Activated naive CD8-positive, alpha-beta T cell treated with anti-CD3 and anti-CD28 coated beads for 36 hours (primary cell): ENCODE results near the gene ZNF491. TPM values are rescaled to one million over a fixed set of nuclear protein-coding genes. Genes with fewer than 3 reads are reported as not detected.
"Not testable (repeated sequence)": the region's sequence is repeated elsewhere in the genome, so short reads cannot be mapped to it uniquely, and the experiment has no call there.

ENCODE experiments used
- DNase-seq: peaks from one replicate; pipeline ENCODE4 v3.0.0; 2021
- H3K27ac Mint-ChIP-seq: one replicate; pipeline ENCODE4 v1.8.0; 2022; ENCODE audit warnings: mild to moderate bottlenecking, moderate library complexity, mixed read lengths
- H3K27me3 Mint-ChIP-seq: one replicate; pipeline ENCODE4 v1.8.0; 2022; ENCODE audit warnings: mild to moderate bottlenecking, mixed read lengths
- H3K36me3 Mint-ChIP-seq: one replicate; pipeline ENCODE4 v1.8.0; 2021; ENCODE audit warnings: mild to moderate bottlenecking, mixed read lengths
- H3K4me1 Mint-ChIP-seq: one replicate; pipeline ENCODE4 v1.8.0; 2021; ENCODE audit warnings: mixed read lengths
- H3K4me3 Mint-ChIP-seq: one replicate; pipeline ENCODE4 v1.8.0; 2022; ENCODE audit warnings: mild to moderate bottlenecking, moderate library complexity, mixed read lengths
- H3K9me3 Mint-ChIP-seq: one replicate; pipeline ENCODE4 v1.8.0; 2022; ENCODE audit warnings: mixed read lengths
- total RNA-seq, 2 experiments: library from RNA; stranded (reverse); gene quantifications; one replicate each; pipeline ENCODE4 v1.2.3, GENCODE V29; 2021

Gene ZNF491
- total RNA-seq, 2 experiments from 2014 or later, result 0.56 to 0.87 TPM

GRCh38 chr19:11781295-11782057 lies 16.8 kb upstream of the ZNF491 start:
- Mint-ChIP-seq H3K4me3 (no peak overlapping the region), H3K9me3 (peaks cover 57% of the 10 kb centered on the region), H3K36me3 (peaks cover 85% of the 10 kb centered on the region), H3K27ac (no peak overlapping the region), H3K4me1 (no peaks in the 10 kb centered on the region), H3K27me3 (no peaks in the 10 kb centered on the region)
- DNase-seq, result no peak

- peaks cover 65% of the 10 kb centered on the region for H3K36me3 Mint-ChIP-seq
- H3K4me1 Mint-ChIP-seq, result no peaks in the 10 kb centered on the region
- no peak for DNase-seq
- no peak overlapping the region for H3K4me3 Mint-ChIP-seq
- H3K27ac Mint-ChIP-seq, result no peak overlapping the region
- H3K9me3 Mint-ChIP-seq, result peaks cover 56% of the 10 kb centered on the region
- H3K27me3 Mint-ChIP-seq, result no peaks in the 10 kb centered on the region
These were observed 14.6 kb upstream of the ZNF491 start for GRCh38 chr19:11783767-11784166.

- H3K27ac Mint-ChIP-seq, result no peak overlapping the region
- peaks cover 61% of the 10 kb centered on the region for H3K36me3 Mint-ChIP-seq
- H3K9me3 Mint-ChIP-seq, result peaks cover 59% of the 10 kb centered on the region
- no peaks in the 10 kb centered on the region for H3K4me1 Mint-ChIP-seq
- no peaks in the 10 kb centered on the region for H3K27me3 Mint-ChIP-seq
- H3K4me3 Mint-ChIP-seq, result no peak overlapping the region
- no peak for DNase-seq
These were observed 14.0 kb upstream of the ZNF491 start for GRCh38 chr19:11784356-11784755.

GRCh38 chr19:11787536-11787935 lies 10.8 kb upstream of the ZNF491 start:
- no peak overlapping the region for H3K4me3 Mint-ChIP-seq
- no peak overlapping the region for H3K27ac Mint-ChIP-seq
- no peak for DNase-seq
- no peaks in the 10 kb centered on the region for H3K27me3 Mint-ChIP-seq
- H3K9me3 Mint-ChIP-seq, result peaks cover 51% of the 10 kb centered on the region
- no peaks in the 10 kb centered on the region for H3K4me1 Mint-ChIP-seq
- H3K36me3 Mint-ChIP-seq, result peaks cover 33% of the 10 kb centered on the region

GRCh38 chr19:11792942-11793341 lies 5.4 kb upstream of the ZNF491 start:
- peaks cover 21% of the 10 kb centered on the region for H3K9me3 Mint-ChIP-seq
- no peak overlapping the region for H3K27ac Mint-ChIP-seq
- no peak overlapping the region for H3K4me3 Mint-ChIP-seq
- peaks cover 2% of the 10 kb centered on the region for H3K36me3 Mint-ChIP-seq
- H3K27me3 Mint-ChIP-seq, result peaks cover 4% of the 10 kb centered on the region
- no peak for DNase-seq
- peaks cover 7% of the 10 kb centered on the region for H3K4me1 Mint-ChIP-seq

- peak; percentile 82 for DNase-seq
- Mint-ChIP-seq H3K27ac (peak overlapping the region; percentile 12), H3K9me3 (peaks cover 5% of the 10 kb centered on the region), H3K4me3 (peak overlapping the region; percentile 87), H3K27me3 (peaks cover 4% of the 10 kb centered on the region), H3K36me3 (peaks cover 5% of the 10 kb centered on the region), H3K4me1 (peaks cover 10% of the 10 kb centered on the region)
These were observed 832 bp upstream of the ZNF491 start for GRCh38 chr19:11797491-11797890.

- Mint-ChIP-seq H3K27me3 (no peaks in the 10 kb centered on the region), H3K4me1 (no peaks in the 10 kb centered on the region), H3K27ac (no peak overlapping the region), H3K9me3 (peaks cover 47% of the 10 kb centered on the region), H3K36me3 (peaks cover 42% of the 10 kb centered on the region), H3K4me3 (no peak overlapping the region)
- no peak for DNase-seq
These were observed 8.2 kb downstream of the ZNF491 start for GRCh38 chr19:11806354-11807098.

- Mint-ChIP-seq H3K36me3 (peaks cover 42% of the 10 kb centered on the region), H3K27ac (no peak overlapping the region), H3K4me3 (no peak overlapping the region), H3K27me3 (no peaks in the 10 kb centered on the region), H3K9me3 (peaks cover 47% of the 10 kb centered on the region), H3K4me1 (no peaks in the 10 kb centered on the region)
- no peak for DNase-seq
These were observed 8.7 kb downstream of the ZNF491 start for GRCh38 chr19:11807099-11807380.

GRCh38 chr19:11813703-11814028 lies 15.3 kb downstream of the ZNF491 start:
- Mint-ChIP-seq H3K27me3 (no peaks in the 10 kb centered on the region), H3K36me3 (peaks cover 32% of the 10 kb centered on the region), H3K9me3 (peaks cover 15% of the 10 kb centered on the region), H3K4me3 (peak overlapping the region; percentile 89), H3K4me1 (peaks cover 22% of the 10 kb centered on the region), H3K27ac (peak overlapping the region; percentile 76)
- DNase-seq, result no peak

- peak; percentile 91 for DNase-seq
- Mint-ChIP-seq H3K36me3 (peaks cover 30% of the 10 kb centered on the region), H3K27ac (peak within 1 kb of the TSS; percentile 76), H3K27me3 (no peaks in the 10 kb centered on the region), H3K9me3 (peaks cover 10% of the 10 kb centered on the region), H3K4me1 (peaks cover 22% of the 10 kb centered on the region), H3K4me3 (peak within 1 kb of the TSS; percentile 89)
These were observed 15.8 kb downstream of the ZNF491 start, which contains the start of gene ZNF440 for GRCh38 chr19:11814029-11814699. TSS of gene ZNF440 (plus strand) at chr19:11814273. CDS start at chr19:11814448, 175 bp downstream.

GRCh38 chr19:11814700-11815035 lies 16.3 kb downstream of the ZNF491 start:
- H3K4me3 Mint-ChIP-seq, result peak overlapping the region; percentile 89
- no peak for DNase-seq
- peaks cover 22% of the 10 kb centered on the region for H3K4me1 Mint-ChIP-seq
- no peak overlapping the region for H3K27ac Mint-ChIP-seq
- peaks cover 9% of the 10 kb centered on the region for H3K9me3 Mint-ChIP-seq
- peaks cover 30% of the 10 kb centered on the region for H3K36me3 Mint-ChIP-seq
- no peaks in the 10 kb centered on the region for H3K27me3 Mint-ChIP-seq

GRCh38 chr19:11821474-11822109 lies 23.3 kb downstream of the ZNF491 start:
- no peak for DNase-seq
- H3K36me3 Mint-ChIP-seq, result peaks cover 72% of the 10 kb centered on the region
- H3K27me3 Mint-ChIP-seq, result no peaks in the 10 kb centered on the region
- no peak overlapping the region for H3K4me3 Mint-ChIP-seq
- H3K4me1 Mint-ChIP-seq, result peaks cover 3% of the 10 kb centered on the region
- H3K27ac Mint-ChIP-seq, result no peak overlapping the region
- peaks cover 22% of the 10 kb centered on the region for H3K9me3 Mint-ChIP-seq

GRCh38 chr19:11828957-11829876 lies 30.9 kb downstream of the ZNF491 start:
- Mint-ChIP-seq H3K9me3 (peaks cover 59% of the 10 kb centered on the region), H3K36me3 (peaks cover 89% of the 10 kb centered on the region)
- H3K4me1 Mint-ChIP-seq, H3K27me3 Mint-ChIP-seq, H3K4me3 Mint-ChIP-seq, H3K27ac Mint-ChIP-seq: not testable (repeated sequence)
- peak; percentile 11 for DNase-seq

GRCh38 chr19:11832253-11832912 lies 34.1 kb downstream of the ZNF491 start:
- Mint-ChIP-seq H3K4me1 (no peaks in the 10 kb centered on the region), H3K4me3 (no peak overlapping the region), H3K27me3 (no peaks in the 10 kb centered on the region), H3K36me3 (peaks cover 84% of the 10 kb centered on the region), H3K9me3 (peaks cover 61% of the 10 kb centered on the region), H3K27ac (no peak overlapping the region)
- DNase-seq, result no peak
